ENCODE results near the gene STARD7. TPM values are rescaled to one million over a fixed set of nuclear protein-coding genes. Genes with fewer than 3 reads are reported as not detected.

STARD7 gene
- total and polyA plus RNA-seq, 2 of the 13 experiments (the other 11 are each of a cell fraction or from before 2014, with no cell fraction given): 88.2 to 300 TPM

DNA sequence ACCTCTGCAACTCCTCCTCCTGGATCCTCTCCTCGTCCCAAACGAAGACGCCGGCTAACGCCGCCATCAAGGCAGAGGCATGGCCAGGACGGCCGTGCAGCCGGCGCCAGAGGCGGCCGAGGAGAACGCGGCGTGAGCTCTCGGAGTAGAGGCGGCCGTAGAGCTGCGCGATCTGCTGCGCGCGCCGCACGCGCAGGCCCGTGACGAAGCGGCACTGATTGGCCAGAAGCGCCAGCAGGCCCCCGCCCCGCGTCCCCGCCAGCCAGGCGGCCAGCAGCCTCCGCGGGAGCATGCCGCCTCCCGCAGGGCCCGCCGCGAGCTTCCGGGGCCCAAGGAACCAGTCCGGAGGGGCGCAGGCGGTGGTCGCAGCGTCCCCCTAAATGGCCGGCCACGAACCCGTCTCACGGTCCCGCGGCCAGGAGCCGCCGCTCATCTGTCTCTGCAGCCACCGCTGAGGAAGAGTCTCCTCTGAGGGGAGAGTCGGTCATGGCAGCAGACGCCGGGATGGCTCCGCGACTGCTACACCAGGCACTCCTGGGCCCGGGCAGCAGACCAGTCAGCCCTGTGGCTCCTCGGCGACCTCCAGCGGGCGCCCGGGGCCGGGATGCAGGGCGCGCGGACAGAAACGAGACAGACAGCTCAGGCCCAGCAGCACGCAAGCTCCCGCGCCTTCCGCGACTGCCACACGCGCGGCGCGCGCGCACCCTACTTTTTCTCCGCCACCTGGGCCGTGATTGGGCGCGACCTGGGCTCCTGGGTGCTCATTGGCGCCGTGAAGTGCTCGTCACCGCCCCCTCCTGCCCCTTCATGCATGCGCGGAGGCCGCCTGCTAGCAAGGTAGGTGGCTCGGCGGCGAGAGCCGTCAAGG is at the start of gene STARD7 (continued):
- TF ChIP-seq PATZ1 (CRISPR knock-in tag; IDR thresholded peaks at IDR 0.05) (peak; percentile 29; the same call in 1 of the 2 replicates), CBX2 (IDR thresholded peaks at IDR 0.05; ENCODE audit: low read depth, low read length) (no peak), CBX2 (CRISPR knock-in tag; IDR thresholded peaks at IDR 0.05; ENCODE audit: low read depth) (no peak), HMGA1 (CRISPR knock-in tag; conservative IDR thresholded peaks at IDR 0.05) (no peak), ZFY (CRISPR knock-in tag; IDR thresholded peaks at IDR 0.05) (peak; percentile 92), ZNF318 (CRISPR knock-in tag; IDR thresholded peaks at IDR 0.05) (peak; percentile 81; the same call in 1 of the 2 replicates), ZBTB34 (CRISPR knock-in tag; IDR thresholded peaks at IDR 0.05) (peak; percentile 62; the same call in 1 of the 2 replicates), ZNF564 (CRISPR knock-in tag; IDR thresholded peaks at IDR 0.05) (peak; percentile 87), NFIB (CRISPR knock-in tag; IDR thresholded peaks at IDR 0.05; ENCODE audit: borderline replicate concordance) (no peak), HNF4A (CRISPR knock-in tag; IDR thresholded peaks at IDR 0.05) (peak; percentile 93)
- TF ChIP-seq, protein P1, sequence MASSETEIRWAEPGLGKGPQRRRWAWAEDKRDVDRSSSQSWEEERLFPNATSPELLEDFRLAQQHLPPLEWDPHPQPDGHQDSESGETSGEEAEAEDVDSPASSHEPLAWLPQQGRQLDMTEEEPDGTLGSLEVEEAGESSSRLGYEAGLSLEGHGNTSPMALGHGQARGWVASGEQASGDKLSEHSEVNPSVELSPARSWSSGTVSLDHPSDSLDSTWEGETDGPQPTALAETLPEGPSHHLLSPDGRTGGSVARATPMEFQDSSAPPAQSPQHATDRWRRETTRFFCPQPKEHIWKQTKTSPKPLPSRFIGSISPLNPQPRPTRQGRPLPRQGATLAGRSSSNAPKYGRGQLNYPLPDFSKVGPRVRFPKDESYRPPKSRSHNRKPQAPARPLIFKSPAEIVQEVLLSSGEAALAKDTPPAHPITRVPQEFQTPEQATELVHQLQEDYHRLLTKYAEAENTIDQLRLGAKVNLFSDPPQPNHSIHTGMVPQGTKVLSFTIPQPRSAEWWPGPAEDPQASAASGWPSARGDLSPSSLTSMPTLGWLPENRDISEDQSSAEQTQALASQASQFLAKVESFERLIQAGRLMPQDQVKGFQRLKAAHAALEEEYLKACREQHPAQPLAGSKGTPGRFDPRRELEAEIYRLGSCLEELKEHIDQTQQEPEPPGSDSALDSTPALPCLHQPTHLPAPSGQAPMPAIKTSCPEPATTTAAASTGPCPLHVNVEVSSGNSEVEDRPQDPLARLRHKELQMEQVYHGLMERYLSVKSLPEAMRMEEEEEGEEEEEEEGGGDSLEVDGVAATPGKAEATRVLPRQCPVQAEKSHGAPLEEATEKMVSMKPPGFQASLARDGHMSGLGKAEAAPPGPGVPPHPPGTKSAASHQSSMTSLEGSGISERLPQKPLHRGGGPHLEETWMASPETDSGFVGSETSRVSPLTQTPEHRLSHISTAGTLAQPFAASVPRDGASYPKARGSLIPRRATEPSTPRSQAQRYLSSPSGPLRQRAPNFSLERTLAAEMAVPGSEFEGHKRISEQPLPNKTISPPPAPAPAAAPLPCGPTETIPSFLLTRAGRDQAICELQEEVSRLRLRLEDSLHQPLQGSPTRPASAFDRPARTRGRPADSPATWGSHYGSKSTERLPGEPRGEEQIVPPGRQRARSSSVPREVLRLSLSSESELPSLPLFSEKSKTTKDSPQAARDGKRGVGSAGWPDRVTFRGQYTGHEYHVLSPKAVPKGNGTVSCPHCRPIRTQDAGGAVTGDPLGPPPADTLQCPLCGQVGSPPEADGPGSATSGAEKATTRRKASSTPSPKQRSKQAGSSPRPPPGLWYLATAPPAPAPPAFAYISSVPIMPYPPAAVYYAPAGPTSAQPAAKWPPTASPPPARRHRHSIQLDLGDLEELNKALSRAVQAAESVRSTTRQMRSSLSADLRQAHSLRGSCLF (CRISPR knock-in tag; IDR thresholded peaks at IDR 0.05; ENCODE audit: borderline replicate concordance): no peak
